ENCODE measurements around the gene FOXJ3.

The FOXJ3 gene

DNA sequence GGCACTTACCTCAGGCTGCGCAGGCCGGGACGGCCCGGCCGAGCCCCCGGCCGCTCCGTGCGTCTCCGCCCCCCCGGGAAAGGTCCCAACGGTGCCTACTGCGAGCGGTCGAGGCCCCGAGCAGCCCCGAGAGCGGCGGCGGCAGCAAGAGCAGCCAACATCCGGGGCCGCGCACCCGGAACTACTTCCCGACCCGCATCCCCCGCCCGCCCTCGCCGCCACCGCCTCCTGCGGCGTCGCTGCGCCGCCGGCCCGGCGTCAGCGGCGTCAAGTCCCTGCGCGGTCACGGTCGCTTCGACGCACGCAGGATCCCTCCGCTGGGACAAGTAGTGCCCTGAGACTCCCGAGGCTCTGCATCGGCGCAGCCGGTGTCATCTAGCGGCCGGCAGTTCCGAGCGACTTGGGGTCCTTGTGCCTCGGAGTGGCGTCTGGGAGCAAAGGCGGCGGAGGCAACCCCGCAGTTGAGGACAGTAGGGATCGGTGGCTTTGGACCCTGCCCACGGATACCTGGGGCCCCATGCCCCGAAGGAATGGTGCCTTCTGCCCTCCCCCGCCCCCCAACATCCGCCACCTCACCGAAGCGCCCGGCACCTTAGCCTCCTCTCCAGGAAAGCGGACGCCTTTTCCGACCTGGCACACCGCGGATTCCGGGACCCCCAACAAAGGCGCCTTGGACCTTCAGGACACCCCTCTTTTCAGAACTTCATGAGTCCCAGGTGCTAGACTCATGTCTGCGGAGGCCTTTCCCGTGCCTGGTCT is at the start of gene FOXJ3:
Gene FOXJ3 (minus strand): TSS at position 186 of the 759 bp plus-strand sequence. CDS start 24,142 bp downstream, outside the sequence.
- peak; percentile 90 to 96 for DNase-seq

DNA sequence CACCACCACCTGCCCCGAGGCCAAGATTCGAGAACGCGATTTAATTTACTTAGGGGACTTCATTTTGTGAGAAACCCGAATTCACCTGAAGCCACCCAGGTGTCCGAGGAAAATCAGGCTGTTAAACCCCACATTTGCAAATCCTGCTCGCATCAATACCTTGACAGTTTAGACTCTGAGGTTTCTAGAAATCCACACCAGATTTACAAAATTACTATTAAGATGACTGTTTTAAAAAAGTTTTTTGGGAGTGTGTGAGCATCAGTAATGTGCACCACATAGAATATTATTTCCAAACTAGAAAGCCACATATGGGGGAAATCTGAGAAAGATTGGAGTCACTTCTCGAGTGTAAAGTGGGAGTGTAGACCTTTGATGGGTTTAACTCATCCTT is 46.2 kb upstream of the FOXJ3 start:
- no peak for DNase-seq

DNA sequence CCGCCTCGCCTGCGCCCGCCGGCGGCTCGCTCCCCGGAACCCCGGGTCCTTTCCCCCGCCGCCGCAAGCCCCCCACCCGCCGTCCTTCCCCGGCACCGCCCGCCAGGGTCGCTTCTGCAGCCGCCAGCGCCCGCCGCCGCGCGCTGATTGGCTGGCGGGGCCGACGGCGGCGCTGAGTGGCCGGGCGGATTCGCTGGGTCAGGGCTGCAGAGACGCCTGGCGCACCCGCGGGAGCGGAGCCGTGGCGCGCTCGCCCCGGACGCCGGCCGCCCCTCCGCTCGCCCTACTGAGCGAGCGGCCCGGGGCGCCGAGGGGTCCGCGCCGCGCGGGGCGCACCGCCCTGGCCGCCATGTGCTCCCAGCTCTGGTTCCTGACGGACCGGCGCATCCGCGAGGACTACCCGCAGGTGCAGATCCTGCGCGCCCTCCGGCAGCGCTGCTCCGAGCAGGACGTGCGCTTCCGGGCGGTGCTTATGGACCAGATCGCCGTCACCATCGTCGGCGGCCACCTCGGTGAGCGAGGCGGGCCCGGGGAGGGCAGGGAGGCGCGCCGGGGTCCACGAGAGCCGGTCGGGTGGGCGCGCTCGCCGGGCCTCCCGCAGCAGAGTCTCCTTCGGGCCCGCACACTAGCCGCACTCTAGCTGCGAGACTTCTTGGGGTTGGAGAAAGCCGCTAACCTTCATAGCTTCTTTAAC is 45.7 kb upstream of the FOXJ3 start, which contains the start of gene RIMKLA:
Gene RIMKLA (plus strand): TSS at position 207 of the 694 bp plus-strand sequence. CDS start 143 bp downstream, at position 350.
- DNase-seq = peak; percentile 64 to 83

DNA sequence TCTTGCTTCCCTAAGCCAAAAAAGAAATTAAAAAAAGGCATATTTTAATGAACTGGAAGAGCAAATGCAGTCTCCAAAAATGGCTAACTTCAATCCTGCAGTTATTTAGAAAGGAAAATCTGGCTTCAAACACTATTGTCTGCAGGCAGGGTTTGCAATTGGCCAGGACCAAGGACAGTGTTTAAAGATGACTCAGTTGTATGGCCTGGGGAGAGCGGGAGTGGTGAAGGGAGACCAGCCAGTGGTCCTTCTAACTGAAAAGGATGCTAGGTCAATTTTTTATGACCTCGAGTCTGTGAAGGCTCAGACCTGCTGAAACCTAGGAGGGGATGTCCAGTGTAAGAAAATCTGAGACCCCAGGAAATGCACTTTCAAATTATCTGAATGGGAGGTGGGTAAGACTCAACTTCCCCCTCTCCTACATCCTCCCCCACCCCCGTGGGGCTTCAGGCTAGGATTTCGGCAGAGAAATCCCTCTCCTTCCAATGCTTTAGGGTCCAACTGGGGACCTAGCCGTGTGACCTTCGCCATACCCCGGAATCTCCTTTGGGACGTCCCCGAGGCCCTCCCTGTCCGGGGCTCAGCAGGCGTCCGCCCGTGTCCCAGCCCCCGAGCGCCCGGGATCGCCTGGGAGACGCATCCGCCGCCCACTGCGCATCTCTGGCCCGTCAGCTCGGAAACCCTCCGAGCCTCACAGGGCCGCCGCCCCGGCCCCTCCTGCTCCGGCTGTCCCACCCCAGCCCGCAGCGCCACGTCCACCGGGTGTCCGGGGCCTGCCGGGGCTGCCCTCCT is 45.0 kb upstream of the FOXJ3 start:
- DNase-seq = peak in 1 of 2 experiments; percentile 38

DNA sequence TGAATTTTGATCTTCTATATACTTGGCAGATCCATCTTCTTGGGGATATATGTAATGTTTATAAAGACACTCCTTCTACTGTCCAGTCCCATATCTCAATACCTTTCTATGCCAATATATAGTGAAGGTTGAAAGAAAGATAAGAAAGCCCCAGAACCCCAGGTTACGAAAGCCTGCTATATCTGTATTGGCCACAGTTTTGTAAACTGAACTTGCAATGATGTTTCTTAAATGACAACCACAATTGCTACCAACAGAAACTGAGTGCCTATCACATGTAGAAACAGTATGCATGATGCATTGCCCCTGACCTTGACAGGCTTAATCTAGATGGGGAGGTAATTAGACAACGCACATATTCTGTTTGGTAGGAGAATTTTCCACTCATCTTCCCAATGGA is 37.8 kb upstream of the FOXJ3 start:
- no peak for DNase-seq

DNA sequence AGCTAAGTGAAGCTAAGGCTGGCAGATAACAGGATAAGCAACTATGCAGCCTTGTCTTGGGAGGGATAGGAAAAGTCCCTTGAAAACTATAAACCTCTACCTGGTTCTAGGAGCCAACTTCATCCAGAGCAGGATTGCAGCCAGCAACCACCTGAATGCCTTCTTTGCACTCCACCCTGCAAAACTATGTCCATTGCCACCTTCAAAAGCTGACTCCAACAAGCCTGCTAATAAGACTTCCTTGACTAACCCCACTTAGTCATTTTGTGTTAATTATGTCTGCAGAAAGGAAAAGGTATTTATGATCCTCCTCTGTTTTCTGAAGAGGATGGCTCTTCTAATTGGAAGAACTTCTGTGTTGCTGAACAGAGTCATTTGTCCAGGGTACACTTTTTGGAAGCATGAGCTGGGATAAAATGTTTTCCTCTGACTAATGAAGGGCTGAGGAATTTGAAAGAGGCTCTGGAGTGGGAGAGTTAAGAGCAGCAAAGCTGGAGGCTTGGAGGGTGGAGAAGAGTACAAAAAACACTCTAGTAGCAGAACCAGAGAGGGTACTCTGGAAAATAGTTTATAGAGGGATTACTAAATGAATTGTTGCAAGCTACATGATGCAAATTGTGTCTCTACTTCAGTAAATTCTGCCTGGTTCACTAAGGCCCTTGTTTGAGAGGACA is 36.0 kb upstream of the FOXJ3 start:
- DNase-seq = no peak

DNA sequence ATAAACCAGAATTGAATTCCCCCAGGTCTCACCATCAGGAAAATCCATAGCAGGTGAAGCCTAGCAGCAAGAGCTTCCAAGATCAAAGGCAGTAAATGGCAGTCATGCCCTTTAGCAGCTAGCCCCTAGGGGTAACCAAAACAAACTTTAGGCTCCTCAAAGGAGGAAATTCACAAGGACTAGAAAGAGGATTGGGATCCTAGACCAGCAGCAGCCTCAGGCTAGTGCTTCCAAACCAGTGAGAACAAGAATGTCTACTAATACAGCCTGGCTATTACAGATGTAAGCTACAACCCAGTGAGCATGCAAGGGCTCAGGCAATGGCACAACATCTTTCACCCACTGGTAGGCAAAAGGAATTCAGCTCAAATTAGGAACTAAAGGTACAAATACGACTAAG is 34.4 kb upstream of the FOXJ3 start:
- DNase-seq = no peak

DNA sequence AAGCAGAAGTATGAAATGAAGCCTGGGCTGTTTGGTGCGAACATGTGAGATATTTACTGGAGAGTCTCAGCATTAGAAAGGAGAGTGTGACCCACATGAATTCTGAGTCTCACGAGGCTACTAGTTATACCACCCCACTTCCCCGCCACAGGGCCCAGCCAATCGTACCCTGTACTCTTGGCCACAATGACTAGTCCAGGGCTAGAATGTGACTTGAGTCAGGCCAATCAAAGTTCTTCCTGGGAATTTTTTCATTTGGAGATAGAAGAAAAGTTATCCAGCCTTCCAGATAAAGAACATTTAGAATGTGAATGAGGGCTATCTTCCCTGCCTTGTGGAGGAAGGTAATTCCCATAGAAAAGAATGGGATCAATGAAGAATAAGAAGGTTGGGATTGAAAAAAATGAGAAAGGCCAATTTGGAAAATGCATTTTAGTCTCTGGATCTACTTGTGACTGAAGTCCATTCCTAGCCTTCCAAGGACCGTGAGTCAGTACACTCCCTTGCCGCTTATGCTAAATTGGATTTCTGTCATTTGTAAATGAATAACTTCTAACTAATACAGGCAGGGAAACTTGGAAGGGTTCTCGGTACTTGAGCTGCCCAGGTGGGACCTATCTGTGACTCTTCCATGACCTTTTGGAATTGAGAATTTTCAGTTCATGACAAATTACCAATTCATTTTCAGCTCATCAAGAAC is 33.2 kb upstream of the FOXJ3 start:
- no peak for DNase-seq

DNA sequence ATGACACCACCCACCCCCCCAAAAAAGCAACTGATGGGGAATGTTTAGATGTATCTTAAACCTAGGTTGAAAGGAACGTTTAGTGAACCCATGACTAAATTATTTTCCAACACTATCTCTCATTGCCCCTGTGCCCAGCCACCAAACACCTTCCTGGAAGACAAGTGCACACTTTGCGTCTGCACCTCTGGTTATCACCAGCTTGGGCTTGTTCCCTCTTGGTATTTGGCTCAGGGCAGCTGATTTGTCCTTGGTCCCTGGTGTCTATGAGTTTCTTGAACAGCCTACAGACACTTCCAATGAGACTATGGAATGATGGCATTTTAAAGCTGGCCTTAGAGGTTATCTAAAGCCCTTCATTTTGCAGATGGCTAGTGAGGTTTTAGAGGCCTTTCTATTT is 30.1 kb upstream of the FOXJ3 start:
- no peak for DNase-seq

DNA sequence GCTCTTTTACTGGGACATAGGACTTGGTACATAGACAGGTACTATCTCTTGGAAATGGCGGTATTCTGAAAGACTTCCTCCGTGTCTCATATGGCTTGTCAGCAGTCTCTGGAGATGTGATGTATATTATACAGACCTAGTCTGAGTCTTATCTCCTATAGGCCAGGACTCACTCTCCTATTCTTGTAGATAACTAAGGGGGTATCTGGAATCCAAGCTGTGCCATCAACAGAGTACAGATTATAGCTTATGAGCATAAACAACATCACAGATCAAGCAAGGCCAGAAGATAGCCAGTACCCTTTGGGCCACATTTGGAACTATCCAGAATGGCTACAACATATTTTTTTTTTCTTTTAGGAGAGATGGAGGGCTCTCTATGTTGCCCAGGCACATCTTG is 29.5 kb upstream of the FOXJ3 start:
- no peak for DNase-seq

DNA sequence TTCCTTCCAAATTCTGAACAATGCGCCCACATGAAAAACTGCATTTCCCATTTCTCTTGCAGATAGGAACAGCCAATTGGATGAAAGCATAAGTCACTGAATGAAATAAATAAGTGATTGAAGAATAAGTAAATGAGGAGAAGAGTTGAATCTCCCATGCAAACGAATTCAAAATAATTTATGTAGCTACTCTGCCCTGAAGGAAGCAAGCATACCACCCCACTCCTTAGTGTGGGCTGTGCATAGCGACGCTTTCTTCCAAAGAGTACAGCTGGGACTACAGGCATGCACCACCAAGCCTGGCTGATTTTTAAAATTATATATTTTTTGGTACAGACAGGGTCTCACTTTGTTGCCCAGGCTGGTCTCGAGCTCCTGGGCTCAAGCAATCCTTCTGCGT is 29.1 kb upstream of the FOXJ3 start:
- DNase-seq = no peak

DNA sequence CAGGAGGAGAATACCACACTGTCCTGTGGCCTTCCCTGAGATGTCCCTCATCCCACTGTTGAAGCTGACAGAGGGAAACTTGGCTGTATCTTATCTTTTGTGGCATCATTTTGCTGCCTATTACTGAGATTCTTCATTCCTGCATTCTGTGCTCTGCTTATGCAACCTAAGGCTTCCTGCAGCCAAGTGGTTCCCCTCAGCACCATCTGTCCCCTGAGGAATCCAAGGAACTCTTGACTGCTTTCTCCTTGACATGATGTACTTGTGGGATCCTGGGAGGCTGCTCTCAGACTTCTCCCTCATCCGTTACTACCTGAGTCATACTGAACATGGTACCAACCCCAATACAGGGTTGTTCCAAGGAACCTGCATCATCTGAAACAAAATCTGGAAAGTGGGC is 24.4 kb upstream of the FOXJ3 start:
- no peak for DNase-seq

DNA sequence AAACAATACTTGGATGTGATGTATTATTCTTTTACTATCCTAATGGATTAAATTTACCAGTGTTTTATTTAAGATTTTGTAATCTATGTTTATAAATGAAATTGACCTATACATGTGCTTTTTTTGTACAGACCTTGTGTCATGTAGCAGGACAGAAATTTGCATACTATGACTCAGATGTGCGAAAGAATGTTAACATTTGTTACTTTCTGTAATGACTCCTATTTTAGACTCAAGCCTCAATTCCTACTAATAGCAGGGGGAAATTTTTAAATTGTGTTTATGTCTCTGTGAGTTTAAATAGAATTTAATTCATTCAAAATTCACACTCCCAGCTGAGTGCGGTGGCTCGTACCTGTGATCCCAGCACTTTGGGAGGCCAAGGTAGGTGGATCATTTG is 23.8 kb upstream of the FOXJ3 start:
- no peak for DNase-seq

DNA sequence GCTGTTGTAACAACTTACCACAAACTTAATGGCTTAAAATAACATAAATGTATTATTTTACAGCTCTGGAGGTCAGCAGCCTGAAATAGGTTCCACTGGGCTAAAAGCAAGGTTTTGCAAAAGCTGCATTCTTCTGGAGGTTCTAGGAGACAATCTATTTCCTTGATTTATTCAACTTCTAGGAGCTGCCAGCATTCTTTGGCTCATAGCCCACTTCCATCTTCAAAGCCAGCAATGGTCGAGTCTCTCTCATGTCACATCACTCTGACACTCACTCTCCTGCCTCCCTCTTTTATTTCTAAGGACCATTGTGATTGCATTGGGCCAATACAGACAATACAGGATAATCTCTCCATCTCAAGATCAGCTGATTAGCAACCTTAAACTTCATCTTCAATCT is 15.1 kb upstream of the FOXJ3 start:
- DNase-seq = no peak

DNA sequence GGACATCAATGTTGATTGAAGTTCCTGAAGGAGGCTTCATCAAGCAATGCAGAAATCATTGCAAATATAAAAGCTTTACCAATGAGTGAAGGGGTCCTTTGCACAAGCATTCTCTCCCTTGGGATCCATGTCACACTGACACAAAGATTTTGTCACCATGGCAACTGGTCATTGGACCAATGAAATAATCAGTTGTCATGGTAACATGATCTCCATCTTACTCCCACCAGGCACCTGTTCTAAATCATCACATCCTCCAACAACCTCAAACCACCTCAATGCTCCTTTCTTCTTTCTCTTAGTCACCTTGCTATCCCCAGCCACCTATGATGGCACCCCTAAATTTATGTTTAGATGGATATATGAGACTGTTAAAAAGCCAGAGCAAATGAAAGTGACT is 13.5 kb upstream of the FOXJ3 start:
- DNase-seq = peak in 1 of 2 experiments; percentile 52

DNA sequence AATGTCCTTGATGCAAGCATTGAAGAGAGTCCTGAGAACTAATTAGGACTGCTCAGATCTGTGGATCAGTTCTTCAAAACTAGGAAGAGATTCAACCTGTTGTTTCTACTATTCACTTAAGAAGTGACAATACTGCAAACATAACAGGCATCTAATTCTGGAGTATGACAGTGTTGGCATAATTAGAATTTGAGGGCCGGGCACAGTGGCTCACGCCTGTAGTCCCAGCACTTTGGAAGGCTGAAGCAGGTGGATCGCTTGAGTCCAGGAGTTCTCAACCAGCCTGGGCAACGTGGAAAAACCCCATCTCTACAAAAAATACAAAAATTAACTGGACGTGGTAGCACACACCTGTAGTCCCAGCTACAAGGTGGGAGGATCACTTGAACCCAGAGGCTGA is 8.0 kb upstream of the FOXJ3 start:
- DNase-seq = no peak

DNA sequence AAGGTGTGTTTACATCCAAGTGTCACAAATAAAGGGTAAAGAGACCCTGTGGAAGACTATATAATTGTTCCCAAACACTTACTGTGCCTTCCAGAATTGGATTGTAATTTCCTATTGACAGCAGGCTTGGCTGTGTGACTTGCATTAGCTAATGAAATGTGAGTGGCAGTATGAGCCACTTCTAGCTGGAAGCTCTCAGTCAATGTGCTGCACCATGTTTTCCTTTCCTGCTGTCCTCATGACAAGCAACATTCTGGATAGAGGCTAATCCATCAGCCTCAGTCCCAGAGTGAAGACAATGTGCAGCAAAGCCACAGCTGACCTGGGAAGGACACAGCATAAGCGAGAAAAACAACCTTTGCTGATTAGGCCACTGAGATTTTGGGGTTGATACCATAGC is 5.9 kb upstream of the FOXJ3 start:
- peak; percentile 71 to 84 for DNase-seq

DNA sequence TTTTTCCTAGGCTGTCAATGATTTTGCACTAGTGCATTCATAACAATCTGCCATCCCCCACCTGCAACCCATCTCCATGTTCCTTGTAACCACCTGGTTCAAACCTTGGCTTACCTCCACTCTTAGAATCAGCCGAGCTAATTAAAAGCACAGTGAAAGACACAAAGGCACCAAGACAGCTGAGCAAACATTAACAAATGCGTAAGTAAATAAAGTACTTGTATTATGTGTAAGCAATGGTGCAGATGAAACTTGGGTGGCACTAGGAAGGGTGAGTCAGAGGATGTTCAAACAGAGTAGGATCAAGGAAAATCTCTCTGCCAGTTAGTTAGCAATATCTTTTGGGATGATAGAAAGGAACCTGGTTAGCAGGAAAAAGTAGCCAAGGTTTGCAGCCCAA is 5.1 kb upstream of the FOXJ3 start:
- DNase-seq = peak; percentile 97

DNA sequence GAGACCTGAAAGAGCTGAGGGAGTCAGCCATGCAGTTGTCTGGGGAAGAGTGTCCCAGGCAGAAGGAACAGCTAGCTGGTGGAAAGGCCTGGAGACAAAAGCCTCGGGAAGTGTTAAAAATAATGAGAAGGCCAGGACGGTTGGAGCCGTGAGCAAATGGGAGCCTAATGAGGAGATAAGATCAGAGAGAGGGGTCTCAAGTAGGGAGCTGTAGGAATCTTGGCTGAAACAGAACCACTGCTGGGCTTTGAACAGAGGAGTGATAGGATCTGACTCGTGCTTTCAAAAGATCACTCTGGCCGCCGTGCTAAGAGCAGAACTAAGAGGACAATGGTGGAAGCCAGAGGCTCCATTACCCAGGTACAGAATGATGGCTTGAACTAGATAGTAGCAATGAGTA is 1.9 kb upstream of the FOXJ3 start:
- no peak for DNase-seq

DNA sequence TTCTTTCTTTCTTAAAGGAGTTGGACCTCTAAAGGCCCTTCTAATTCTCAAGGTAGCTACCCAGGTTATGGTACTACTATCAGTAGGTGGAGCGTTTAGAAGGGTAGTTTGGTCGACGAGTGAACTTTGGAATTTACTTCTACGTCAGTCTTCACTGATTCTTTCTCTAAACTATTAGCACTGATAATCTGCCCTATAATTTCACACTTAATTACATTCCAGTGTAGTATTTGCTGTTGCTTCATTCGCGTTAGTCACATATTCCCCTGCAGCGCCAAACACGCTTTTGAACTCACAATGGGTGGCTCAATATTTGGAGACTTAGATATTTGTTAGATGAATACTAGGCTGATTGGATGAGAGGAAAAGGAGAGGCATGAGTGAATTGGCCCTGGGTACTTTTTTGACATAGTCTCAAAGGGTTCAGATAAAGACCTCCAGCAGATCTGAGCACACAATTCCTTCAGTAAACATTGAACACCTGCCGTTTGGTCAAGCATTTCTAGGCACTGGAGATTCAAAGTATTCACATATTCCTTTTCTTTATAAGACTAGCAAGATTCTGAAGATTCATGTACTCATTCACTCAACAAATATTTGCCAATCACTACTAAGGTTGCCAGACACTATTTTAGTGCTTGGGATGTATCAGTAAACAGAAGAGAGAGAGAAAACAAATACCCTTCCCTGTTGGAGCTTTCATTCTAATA is 929 bp upstream of the FOXJ3 start:
- DNase-seq = peak; percentile 70 to 74

DNA sequence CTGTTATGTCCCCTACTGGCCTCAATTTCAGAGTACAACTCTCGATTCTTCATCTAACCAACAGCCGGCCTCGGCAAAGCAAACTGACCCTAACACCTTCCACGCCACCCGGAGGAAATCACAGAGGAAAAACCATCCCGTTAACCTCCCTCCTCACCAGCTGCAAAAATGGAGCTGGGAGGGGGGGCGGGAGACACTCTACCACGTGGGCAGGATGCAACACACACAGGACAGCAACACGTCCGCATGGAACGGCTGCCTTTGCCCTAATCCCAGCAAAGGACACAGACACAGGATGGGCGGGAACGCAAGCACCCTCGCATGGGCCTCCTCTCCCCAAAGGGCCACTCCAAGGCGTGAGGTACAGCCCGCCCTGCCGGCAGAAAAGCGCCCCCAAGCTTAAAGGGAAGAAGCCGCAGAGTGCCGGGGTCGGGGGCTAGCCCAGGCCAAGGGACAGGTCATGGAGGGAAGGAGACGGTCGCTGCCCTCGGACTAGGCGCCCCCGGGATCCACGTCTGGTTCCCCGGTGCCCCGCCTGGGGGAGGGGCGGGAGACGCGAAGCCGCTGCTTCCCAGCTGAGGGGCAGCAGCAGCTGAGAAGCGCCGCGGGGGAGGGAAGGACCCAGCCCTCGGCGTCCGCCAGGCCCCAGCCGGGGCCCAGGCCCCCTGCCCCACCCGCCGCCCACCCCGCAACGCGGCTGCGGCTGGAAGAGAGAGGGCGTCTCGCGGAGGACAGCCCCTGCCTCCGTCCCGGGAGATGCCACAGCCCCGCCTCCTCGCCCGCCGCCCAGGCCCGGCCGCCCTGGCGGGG is 590 bp downstream of the FOXJ3 start:
- no peak for DNase-seq
